Left lobe of liver (tissue), 2 donors: Measurements from ENCODE around the gene SYT5. TPM values are rescaled to one million over a fixed set of nuclear protein-coding genes. Genes with fewer than 3 reads are reported as not detected.
A peak's percentile ranks its signal among the peaks of the same experiment; 100 is the strongest.
"Not testable (repeated sequence)": the region's sequence is repeated elsewhere in the genome, so short reads cannot be mapped to it uniquely, and the experiment has no call there.

Experiments used
- ATAC-seq: fragments of 200-7000 bp; cut with Tn5 transposase; one replicate; pipeline ENCODE4 v1.9.1; 2020; ENCODE audit warnings: mild to moderate bottlenecking, moderate library complexity
- DNase-seq: peaks from one replicate; pipeline ENCODE4 v3.0.0-alpha.2; 2020; ENCODE audit warnings: low spot score
- total RNA-seq: library from RNA; stranded (reverse); gene quantifications from one replicate; pipeline ENCODE4 v1.2.1, GENCODE V29; 2021
- donor health status: DM: no; HTN: no; CAD: no; lungs with moderate emphysema.
- donor health status: DM: no; HTN: yes; CAD: no.

Gene SYT5
- total RNA-seq, 1 donor from 2014 or later, result 0.20 TPM

DNA sequence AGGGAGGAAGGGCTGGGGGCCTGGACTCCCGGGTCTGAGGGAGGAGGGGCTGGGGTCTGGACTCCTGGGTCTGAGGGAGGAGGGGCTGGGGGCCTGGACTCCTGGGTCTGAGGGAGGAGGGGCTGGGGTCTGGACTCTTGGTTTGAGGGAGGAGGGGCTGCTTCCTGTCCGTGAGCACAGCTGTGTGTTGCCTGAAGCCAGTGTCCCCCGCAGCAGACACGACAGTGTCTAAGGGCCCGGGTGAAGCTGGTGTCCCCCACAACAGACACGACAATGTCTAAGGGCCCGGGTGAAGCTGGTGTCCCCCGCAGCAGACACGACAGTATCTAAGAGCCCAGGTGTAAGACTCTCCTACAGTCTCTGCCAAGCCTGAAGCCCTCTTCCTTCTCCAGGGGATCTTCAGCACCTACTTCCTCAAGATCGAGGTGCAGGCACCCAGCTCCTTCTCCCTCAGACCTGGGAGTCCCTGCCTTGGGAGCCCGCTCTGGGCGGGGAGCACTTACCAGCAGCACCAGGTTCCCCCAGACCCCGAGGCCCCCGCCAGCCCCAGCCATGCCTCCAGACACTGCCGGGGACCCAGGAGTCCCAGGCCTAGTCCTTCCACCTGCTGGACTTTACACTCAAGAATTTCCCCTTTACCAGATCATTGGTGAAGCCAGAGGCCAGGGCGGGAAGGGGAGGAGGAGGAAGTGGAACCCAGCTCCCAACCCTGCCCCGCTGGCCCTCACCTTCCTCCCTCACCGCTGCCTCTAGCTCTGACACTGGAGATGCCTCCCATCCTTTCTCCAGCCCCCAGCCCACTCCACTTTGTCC lies 29.0 kb upstream of the SYT5 start, which contains the start of gene PTPRH:
PTPRH (minus strand) TSS at position 622 of the 813 bp plus-strand sequence; CDS start at position 554, 68 bp downstream.
- no peak for ATAC-seq
- DNase-seq, result no peak

DNA sequence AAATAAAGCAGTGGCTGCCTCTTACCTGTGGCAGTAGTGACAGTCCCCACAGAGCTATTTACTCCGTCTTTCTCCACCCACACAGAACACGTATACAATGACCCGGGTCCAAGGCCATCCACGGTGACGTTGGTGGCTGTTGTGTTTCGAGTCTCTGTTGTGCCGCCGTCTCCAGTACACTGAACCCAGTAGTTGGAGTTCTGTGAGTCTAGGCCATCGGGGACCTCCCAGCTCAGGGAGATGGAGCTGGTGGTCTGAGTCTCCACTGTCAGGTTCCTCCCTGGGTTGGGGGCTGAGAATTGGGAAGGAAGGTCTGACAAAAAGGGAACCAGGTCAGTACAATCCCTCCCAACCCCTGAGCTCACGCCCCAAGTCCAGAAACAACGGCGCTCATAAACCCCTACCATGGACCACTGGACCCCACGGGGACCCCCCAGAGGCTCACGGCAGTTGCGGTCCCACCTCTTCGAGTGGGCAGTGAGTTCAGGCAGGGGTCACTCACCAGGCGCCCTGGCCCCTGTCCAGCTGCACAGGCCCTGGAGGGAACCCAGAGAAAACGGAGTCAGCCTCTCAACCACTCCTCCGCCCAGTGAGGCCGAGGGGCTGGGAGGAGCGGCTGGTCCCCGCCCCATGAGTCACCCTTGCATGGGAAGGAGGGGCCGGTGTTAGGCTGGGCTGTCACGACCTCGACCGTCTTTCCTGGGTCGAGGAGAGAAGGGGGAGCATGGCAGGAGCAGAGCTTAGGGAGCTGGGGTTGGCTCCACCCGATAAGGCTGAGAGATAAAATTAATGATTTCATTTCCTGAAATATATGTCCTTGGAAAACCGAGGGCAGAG lies 26.8 kb upstream of the SYT5 start:
- ATAC-seq, result peak; percentile 96
- peak; percentile 85 for DNase-seq

DNA sequence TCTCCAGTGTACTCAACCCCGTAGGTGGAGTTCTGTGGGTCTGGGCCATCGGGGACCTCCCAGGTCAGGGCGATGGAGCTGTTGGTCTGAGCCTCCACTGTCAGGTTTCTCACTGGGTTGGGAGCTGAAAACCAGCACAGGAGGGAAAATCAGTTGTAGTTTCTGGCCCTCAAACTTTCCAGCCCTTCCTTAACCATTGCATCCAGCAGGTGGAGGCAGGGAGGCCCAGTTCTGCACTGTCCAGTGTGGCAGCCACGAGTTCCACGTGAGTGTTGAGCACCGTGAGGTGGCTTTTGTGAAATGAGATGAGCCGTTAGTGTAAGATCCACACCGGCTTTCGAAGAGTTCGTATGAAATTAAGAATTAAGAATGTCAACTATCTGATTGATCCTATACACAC lies 22.1 kb upstream of the SYT5 start:
- not testable (repeated sequence) for DNase-seq, ATAC-seq

DNA sequence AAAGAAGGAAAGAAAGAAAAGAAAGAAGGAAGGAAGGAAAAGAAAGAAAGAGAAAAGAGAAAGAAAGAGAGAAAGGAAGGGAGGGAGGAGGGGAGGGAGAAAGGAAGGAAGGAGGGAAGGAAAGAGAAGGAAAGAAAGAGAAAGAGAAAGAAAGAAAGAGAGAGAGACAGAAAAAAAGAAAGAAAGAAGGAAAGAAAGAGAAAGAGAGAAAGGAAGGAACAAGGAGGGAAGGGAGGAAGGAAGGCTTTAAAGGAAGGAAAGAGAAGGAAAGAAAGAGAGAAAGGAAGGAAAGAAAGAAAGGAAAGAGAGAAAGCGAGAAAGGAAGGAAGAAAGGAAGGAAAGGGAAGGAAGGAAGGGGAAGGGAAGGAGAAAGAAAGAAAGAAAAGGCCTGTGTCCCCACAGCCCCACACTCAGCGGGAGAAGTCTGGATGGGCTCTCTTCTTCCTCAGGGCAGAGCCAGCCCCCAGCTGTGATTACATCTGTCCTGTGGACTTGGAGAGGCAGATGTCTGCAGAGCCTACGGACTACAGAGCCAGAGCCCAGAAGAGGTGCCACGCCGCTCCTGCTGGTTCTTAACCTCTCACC lies 19.6 kb upstream of the SYT5 start:
- ATAC-seq (no peak), DNase-seq (no peak)

DNA sequence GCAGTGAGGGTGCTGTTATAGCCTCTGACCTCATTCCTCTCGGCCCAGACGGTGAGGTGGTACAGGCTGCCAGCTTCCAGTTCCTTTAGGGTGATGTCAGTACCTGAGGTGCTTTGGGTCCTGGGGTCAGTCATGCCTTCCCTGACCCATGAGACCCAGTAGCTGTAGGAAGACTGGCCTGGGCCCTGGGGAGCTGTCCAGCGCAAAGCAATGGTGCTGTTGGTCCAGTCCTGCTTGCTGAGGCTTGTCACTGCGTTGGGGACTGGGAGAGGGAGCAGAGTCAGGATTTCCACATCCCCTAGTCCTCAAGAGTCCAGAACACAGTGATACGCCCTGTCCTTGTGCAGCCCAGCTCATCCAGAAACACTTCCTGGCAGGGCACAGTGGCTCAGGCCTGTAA lies 18.6 kb upstream of the SYT5 start:
- no peak for DNase-seq
- no peak for ATAC-seq

DNA sequence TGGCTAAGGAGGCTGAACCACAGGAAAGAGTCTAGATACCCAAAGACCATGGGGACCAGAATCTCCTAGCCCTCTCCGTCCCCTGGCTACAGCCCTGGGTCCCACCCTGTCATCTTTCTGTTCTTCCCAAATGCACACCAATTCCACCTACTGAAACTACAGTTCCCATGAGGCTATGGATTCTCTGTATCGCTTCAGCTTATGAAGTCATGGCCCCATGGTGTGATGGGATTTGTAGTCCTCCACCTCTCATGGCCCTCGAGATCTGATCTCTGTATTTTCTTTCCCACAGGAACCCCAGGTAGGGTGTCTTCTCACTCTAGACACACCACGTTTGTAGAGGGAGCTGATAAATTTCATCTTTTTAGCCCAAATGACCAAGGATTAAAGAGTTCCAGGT lies 17.4 kb upstream of the SYT5 start:
- DNase-seq (no peak), ATAC-seq (peak; percentile 44)

DNA sequence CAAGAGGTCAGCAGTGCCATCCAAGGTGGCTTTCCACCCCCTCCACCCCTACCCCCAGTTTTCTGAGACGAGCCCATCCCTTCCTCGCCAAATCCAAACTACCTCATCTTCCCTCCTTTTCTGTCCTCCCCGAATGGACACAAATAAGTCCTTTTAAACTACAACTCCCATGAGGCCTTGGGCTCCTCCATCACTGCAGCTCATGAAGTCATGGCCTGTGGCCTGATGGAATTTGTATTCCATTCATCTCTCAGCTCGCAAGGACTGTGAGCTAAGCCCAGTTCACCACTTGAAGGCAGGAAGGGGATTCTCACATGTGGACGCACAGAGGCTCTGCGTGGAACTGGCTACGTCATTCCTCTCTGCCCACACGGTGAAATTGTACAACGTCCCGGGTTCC lies 16.7 kb upstream of the SYT5 start:
- no peak for ATAC-seq
- DNase-seq, result no peak

DNA sequence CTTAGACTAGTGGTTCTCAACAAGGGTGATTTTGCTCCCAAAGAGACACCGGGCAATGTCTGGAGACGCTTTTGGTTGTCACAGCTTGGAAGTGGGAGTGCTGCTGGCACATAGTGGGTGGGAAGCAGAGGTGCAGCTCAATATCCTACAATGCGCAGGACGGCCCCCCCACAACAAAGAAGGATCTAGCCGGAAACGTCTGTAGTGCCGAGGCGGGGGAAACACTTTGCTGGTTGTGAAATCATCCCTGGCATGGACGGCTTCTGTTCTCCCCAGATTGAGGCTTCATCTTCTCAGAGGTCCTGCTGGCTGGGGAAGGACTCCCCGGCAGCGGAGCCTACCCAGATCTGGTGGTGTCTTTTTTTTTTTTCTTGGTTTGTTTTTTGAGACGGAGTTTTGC lies 13.4 kb upstream of the SYT5 start:
- ATAC-seq, result no peak
- no peak for DNase-seq

DNA sequence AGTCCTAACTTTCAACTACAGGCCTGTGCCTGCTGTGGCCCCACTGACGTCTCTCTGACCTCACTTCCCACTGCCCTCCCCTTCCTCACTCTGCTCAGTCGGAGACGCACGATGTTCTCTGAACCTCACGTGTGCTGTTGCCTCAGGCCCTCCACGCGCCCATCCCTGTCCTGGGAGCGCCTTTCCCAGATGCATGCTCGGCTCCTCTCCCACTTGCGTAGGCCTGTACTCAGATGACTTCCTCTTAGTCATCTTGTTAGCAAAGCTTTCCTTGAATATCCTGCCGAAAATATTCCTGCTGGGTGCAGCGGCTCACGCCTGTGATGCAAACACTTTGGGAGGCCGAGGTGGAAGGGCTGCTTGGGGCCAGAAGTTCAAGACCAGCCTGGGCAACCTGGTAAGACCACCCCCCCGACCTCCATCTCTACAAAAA lies 9.3 kb upstream of the SYT5 start:
- ATAC-seq (no peak), DNase-seq (no peak)

DNA sequence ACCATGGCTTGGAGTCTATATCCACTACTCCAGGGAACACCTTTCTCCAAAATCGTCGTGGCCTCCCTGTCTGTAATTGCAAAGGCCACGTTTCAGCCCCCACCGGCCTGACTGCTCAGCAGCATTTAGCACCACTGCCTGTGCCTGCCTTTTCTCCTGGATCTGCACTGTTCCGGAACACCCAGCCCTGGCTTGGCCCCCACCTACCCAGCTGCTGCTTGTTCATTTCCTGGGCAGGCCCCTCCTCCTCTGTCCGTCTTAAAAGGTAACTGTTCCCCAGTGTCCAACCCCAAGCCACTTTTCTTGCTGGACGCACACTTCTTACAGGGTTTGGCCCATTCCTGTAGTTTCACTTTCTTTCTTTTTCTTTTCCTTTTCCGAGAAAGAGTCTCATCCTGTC lies 8.5 kb upstream of the SYT5 start:
- ATAC-seq (no peak), DNase-seq (no peak)

DNA sequence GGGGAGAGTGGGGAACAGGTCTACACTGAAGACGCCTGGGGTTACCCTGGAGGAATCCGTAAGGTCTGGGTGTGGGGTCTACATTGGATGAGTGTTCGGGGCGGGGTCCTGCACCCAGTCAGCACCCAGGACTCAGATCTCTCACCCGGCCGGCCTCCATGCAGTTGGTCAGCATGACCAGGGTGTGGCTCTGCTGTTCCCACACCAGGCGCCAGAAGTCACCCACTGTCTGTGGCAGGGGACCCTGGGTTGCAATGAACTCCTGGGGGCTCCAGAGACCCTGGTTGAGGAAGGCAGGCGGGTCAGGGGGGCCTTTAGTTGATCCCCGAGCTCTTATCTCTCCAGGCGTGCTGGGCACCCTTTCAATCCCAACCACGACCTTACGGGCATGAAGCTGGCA lies 6.0 kb upstream of the SYT5 start:
- DNase-seq, result no peak
- no peak for ATAC-seq

DNA sequence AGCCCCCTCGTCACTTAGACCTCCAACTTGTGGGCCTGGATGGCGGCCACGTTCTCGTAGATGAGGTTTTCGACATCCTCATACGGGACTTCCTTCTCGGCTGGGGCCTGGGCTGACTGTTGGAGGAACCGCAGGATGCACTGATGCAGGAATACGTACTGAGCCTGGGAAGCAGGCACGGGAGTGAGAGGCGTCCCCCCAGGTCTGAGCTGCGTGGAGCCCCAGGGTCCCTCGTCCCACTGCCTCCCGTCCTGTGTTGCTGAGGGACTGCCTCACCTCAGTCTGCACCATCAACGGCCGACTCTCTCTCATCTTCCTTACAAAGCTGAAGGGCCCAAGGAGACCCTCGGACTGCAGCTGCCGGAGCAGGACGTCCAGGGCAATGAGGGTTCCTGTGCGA lies 1.7 kb upstream of the SYT5 start:
- ATAC-seq, result no peak
- no peak for DNase-seq

DNA sequence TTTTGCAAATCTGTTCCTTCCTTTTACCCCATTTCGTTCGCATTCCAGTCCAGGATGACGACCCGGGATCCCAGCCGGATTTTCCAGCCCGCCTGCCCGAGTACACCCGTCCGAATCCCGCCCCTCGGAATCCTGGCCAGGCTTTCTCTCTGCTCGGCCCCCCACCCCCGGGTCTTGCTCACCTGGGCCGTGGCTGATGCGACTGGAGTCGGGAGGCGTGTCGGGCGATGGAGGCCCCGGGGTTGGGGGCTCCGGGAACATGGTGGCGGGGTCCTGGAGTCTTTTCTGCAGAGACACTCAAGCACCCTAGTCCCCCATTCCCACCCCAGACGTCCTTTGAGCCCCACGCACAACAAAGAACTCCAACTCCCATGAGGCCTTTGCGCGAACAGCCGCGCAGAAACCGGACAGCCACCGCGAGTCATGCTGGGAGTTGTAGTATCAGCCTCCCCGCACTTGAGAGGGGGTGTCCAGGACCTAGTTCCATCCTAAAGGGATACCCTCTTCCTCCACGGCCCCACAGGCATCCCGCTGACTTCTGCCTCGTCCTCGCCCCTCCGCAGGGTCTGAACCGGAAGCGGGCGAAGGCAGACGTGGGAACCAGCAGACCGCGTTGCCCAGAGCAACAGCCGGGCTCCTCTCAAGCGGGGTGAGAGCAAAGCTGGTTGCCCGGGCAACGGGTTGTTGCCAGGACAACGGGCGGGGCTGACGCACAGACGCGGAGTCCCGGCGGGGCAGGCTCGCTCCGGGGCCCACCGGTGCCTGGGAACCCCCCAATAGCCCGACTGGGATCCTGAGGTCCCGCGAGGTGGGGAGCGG lies 1.1 kb downstream of the SYT5 start:
- ATAC-seq (peak; percentile 80), DNase-seq (peak; percentile 52)

DNA sequence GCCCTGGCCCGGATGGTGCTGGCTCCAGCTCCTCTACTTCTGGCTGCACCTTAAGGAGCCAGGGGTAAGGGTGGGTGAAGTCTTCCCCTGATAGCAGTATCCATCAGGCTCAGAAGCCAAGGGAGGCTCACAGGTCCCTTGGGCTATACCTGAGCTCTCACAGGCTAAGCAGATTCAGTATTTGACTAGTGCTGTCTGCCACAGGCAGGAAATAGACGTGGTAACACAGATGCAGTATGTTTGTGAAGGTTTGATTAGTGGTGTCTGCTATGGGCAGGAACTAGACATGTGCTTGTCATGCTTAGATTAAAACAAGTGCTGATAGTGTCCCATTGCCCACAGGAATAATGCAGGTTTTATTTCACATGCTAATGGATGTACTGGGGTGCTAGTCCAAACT lies 4.0 kb downstream of the SYT5 start:
- no peak for ATAC-seq

DNA sequence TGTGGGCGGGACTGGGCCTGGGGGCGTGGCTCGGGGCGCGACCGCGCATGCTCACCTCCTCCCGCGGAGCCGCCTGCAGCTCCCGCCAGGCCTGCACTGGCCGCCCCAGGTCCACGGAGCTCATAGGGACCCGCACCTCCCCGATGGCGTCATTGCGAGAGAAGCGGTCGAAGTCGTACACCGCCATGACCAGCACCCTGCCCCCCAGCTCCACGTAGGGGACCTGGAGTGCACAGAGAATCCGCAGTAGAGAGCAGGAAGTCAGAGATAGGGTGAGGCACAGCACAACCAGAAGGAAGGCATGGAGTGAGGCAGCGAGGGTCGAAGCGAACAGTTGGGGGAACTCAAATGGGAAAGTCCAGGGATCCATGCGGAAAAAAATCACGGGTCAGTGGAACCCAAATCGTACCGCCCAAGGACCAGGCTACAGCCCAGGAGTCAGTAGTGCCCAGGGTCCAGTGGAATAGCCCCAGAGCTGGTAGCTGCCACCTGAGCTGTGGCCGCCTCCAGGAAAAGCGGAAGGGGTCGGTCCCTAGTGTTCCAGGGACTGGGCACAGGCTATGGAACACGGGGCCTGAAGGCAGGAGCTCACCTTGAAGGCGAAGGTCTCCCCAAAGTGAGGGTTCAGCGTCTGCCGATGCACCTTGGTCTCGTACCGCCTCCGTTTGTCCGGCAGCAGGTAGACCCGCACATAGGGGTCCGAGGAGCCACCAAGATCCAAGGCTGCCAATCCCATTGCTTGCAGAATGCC lies 4.8 kb downstream of the SYT5 start:
- ATAC-seq (no peak), DNase-seq (no peak)

More for the DNA sequence above, 4.0 kb downstream of the SYT5 start:
- DNase-seq, result no peak

DNA sequence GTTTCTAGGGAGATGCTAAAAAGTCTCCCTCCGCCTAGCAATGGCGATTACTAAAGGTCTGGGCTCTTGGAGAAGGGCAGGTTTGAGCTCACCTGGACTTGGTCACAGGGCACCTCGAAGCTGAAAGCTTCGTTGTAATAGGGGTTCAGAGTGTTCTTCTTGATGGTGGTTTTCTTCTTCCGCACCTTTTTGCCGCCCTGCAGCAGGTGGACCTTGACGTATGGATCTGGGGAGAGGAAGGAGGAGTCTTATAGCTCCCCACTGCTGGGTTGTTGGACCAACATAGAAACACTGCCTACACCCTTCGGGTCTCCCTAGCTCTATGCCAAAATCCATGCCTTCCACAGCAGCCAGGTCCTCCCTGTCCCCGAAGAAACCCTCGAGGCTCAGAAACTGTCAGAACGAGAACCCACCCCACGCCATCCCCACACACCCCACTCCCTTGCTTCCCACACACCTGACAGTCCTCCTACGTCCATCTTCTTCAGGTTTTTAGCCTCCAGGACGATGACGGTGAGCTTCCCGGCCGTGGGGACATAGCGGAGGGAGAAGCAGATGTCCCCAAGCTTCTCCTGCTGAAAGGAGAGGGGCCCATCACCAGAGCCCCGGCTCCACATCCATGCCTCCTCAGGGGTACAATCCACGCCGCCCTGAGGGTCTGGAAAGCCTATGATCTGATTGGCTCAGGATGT lies 5.5 kb downstream of the SYT5 start:
- no peak for ATAC-seq
- DNase-seq, result no peak

DNA sequence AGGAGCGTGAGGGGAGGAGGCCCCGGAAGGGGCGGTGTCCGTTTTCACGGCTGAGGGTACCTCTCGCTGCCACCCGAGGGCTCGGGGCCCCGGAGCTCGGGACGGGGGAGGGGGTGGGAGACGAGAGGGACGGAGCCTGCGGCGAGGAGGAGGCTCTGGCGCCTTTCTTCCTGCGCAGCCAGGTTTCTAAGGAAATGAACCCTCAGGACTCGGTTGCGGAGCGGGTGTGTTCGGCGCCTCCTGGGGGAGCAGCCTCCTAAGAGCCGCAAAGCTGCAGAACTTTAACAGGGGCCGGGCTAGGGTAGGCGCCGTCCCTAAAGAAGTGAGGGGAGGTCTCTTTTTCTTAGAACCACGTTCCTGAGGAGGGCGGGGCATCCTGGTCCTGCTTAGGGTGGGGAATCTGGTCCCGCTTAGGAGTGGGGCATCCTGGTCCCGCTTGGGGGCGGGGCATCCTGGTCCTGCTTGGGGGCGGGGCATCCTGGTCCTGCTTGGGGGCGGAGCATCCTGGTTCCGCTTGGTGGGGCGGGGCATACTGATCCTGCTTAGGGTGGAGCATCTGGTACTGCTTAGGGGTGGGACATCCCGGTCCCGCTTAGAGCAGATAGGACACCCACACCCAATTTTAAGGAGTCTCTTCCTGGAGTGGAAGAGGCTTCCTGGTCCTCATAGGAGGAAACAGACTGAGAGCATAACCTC lies 6.2 kb downstream of the SYT5 start:
- peak; percentile 66 for ATAC-seq
- no peak for DNase-seq

DNA sequence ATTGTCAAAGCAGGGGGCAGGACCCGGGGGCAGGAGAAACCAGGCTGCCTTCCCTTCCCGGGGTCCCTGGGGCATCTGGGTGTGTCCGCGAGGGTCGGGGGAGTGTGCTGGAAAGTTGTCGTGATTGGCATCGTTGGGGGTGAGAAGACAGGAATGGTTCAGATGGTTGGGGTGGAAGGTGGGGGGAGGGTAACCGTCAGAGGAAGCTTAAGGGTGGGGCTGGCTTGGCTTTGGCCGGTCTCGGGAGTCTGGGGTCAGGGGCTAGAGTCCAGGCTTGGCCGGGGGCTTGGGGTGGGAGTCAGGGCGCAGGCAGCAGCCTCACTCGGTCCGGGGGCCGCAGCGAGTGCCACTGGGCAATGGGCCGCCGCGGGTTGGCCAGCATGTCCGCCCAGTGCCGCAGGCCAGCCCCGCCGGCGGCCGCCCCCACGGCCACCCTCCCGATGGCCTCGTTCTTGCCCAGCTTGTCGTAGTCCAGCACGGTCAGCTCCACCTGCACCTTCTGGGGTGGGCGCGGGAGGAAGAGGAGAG lies 6.8 kb downstream of the SYT5 start:
- no peak for DNase-seq
- no peak for ATAC-seq

DNA sequence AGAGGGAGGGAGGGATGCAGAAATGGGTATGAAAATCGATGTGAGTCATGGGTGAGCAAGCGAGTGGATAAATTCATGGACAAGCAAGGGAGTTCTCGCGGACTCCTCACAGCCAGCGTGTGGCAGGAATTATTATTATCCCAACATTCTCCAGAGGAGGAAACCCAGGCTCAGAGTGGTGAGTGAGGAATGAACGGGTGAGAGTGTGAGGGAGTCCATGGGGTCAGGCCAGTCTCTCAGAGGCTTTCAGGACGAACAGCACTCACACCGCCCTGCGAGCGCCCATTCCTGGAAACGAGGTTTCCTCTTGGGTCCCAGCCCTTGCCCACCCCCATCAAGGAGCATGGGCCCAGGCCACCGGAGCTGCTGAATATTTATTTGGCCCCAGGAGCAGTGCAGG lies 7.3 kb downstream of the SYT5 start:
- no peak for ATAC-seq
- no peak for DNase-seq
